ENCODE results near the gene PRLR. TPM values are rescaled to one million over a fixed set of nuclear protein-coding genes. Genes with fewer than 3 reads are reported as not detected.

Gene PRLR
- total RNA-seq, result 1 to 10 TPM in 2 of 4 donors, under 1 TPM in 2; 0.88 to 1.7 (median 1.3) TPM
- 0.20 TPM for polyA plus RNA-seq
- long read RNA-seq, donor 1, result 0 reads
- long read RNA-seq, donor 2, result 0 reads
- long read RNA-seq, donor 3, result 0 reads
- long read RNA-seq, donor 4, result 0 reads

DNA sequence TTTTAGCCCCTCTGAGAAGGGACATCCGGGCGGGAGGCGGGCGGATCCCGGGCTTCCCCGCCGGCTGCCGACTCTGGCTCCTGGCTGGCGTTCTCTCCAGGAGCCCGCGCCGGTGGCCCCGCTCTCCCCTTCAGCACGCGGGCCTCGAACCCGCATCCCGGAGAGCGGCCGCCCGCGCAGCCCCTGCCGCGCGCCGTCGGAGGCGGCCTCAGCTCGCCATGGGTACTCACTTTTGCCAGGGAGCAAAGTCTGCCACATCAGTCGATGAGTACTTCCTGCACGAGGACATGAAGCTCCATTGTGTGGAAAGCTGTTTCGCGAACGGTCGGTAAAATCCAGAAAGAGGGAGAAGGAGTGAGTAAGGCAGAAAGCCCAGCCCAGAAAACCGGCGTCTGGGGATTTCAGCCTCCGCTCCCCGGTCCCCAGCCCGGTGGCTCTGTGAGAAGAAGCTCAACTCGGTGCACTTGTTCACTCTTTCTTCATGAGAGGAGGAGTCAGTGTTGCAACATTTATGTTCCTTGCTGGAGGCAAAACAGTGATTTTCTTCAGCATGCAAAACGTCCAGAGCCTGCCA, at the start of gene PRLR:
TSS of gene PRLR (minus strand) at position 450 of the 574 bp plus-strand sequence. CDS start 140,867 bp downstream, outside the sequence.
- no peak within 1 kb of the TSS for H3K27ac ChIP-seq (ENCODE audit: low read length)
- peak within 1 kb of the TSS; percentile 48 for H3K4me3 ChIP-seq (ENCODE audit: low read length)
- ATAC-seq, result peak; percentile 75 to 76
- H3K4me1 ChIP-seq (ENCODE audit: control insufficient read depth, insufficient read depth, low read length), result no peaks in the 10 kb centered on the region
- peak; percentile 49 to 69 (median 58) for DNase-seq
- intact Hi-C loops (cut with DNase I), result no loop called here
- no peaks in the 10 kb centered on the region for H3K27me3 ChIP-seq (ENCODE audit: control insufficient read depth, insufficient read depth)
- under 1% methylated on average over 42 of the region's 42 CpGs for WGBS
- H3K9me3 ChIP-seq (ENCODE audit: control insufficient read depth, low read length), result no peaks in the 10 kb centered on the region

GRCh38 chr5:35274839-35275509, 44.7 kb upstream of the PRLR start:
- no peaks in the 10 kb centered on the region for H3K4me1 ChIP-seq (ENCODE audit: control insufficient read depth, insufficient read depth, low read length)
- DNase-seq, result no peak
- no peak overlapping the region for H3K4me3 ChIP-seq (ENCODE audit: low read length)
- H3K9me3 ChIP-seq (ENCODE audit: control insufficient read depth, low read length), result peaks cover 4% of the 10 kb centered on the region
- 27% methylated on average over 2 of the region's 2 CpGs for WGBS
- intact Hi-C loops (cut with DNase I), result no loop called here
- no peaks in the 10 kb centered on the region for H3K27me3 ChIP-seq (ENCODE audit: control insufficient read depth, insufficient read depth)
- no peak overlapping the region for H3K27ac ChIP-seq (ENCODE audit: low read length)
- ATAC-seq, result no peak

DNA sequence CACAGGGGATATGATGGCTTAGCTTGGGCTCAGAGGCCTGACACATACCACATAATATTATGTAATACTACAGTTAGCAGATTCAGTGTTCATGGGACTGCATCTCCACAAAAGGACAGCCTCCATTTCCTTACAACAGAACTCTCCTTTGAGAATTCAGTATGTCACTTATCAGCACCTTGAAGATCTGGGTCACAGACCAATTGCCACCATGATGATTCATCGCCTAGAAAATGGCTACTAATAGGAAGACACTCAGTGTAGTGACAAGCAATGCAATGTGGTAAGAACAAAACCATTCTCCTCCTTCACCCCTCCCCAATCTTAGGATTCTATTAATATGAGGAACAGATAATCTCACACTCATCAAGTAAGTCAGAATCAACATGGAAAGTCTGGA, 38.7 kb upstream of the PRLR start:
- H3K27ac ChIP-seq (ENCODE audit: low read length), result no peak overlapping the region
- H3K4me1 ChIP-seq (ENCODE audit: control insufficient read depth, insufficient read depth, low read length), result no peaks in the 10 kb centered on the region
- 92% methylated on average over 1 of the region's 1 CpG for WGBS
- intact Hi-C loops (cut with DNase I), result no loop called here
- no peak overlapping the region for H3K4me3 ChIP-seq (ENCODE audit: low read length)
- H3K9me3 ChIP-seq (ENCODE audit: control insufficient read depth, low read length), result no peaks in the 10 kb centered on the region
- H3K27me3 ChIP-seq (ENCODE audit: control insufficient read depth, insufficient read depth), result no peaks in the 10 kb centered on the region
- ATAC-seq, result no peak
- DNase-seq, result no peak

DNA sequence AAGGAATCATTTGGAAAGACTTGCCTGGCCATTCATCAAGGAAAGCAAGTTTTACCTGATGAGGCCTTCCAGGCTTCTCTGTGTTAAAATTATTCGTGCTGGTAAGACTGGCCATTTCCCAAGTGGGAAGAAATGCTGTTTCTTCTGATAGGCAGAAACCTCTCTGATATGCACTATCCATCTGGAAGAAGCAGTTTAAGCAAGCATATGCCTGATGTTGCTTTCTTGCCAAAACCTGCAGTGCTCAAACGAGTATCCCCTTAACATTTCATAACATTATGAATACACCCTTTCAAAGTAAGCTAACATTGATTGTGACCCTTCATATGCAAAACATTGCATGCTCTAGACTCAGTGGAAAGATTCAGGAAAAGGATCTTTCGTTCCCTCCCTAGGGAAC, 36.0 kb upstream of the PRLR start:
- DNase-seq, result no peak
- H3K9me3 ChIP-seq (ENCODE audit: control insufficient read depth, low read length), result no peaks in the 10 kb centered on the region
- H3K27me3 ChIP-seq (ENCODE audit: control insufficient read depth, insufficient read depth), result no peaks in the 10 kb centered on the region
- ATAC-seq, result no peak
- 38% methylated on average over 3 of the region's 3 CpGs for whole genome bisulfite sequencing
- intact Hi-C loops (cut with DNase I), result no loop called here
- no peaks in the 10 kb centered on the region for H3K4me1 ChIP-seq (ENCODE audit: control insufficient read depth, insufficient read depth, low read length)
- no peak overlapping the region for H3K4me3 ChIP-seq (ENCODE audit: low read length)
- H3K27ac ChIP-seq (ENCODE audit: low read length), result no peak overlapping the region

DNA sequence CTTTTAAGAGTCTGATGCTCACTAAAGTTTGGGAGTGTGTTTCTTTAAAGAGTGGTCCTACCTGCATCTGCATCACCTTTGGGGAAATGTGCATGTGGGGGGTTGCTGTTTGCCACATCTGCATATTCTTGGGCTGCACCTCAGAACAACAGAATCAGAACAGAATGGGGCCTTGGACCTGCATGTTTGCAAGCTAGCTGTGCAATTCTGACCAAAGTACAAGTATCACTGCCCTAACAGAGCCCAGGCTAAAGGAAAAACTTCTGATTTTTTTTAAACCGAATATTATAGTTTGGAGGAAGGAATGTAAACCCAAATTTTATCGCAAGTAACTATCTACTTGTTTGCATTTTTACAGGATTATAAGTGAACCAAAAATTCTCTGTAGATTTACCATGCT, 34.2 kb upstream of the PRLR start:
- Histone ChIP-seq H3K4me1 (ENCODE audit: control insufficient read depth, insufficient read depth, low read length) (no peaks in the 10 kb centered on the region), H3K9me3 (ENCODE audit: control insufficient read depth, low read length) (no peaks in the 10 kb centered on the region), H3K27me3 (ENCODE audit: control insufficient read depth, insufficient read depth) (no peaks in the 10 kb centered on the region), H3K4me3 (ENCODE audit: low read length) (no peak overlapping the region), H3K27ac (ENCODE audit: low read length) (no peak overlapping the region)
- WGBS, result 88% methylated on average over 2 of the region's 2 CpGs
- DNase-seq, result no peak
- no peak for ATAC-seq
- intact Hi-C loops (cut with DNase I), result no loop called here

- WGBS, result 70% methylated on average over 2 of the region's 2 CpGs
- Histone ChIP-seq H3K4me1 (ENCODE audit: control insufficient read depth, insufficient read depth, low read length) (no peaks in the 10 kb centered on the region), H3K9me3 (ENCODE audit: control insufficient read depth, low read length) (no peaks in the 10 kb centered on the region), H3K4me3 (ENCODE audit: low read length) (no peak overlapping the region), H3K27me3 (ENCODE audit: control insufficient read depth, insufficient read depth) (no peaks in the 10 kb centered on the region), H3K27ac (ENCODE audit: low read length) (no peak overlapping the region)
- no peak for DNase-seq
- no peak for ATAC-seq
- intact Hi-C loops (cut with DNase I), result no loop called here
These were observed 33.1 kb upstream of the PRLR start for GRCh38 chr5:35263266-35263877.

DNA sequence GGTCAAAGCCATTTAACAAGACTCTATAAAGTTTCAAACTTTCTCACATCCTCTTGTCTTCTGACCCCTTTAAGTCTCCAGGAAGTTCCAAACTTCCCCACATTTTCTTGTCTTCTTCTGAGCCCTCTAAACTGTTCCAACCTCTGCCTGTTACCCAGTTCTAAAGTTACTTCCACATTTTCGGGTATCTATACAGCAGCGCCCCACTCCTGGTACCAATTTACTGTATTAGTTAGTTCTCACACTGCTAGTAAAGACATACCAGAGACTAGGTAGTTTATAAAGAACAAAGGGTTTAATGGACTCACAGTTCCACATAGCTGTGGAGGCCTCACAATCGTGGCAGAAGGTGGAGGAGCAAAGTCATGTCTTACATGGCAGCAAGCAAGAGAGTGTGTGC, 23.3 kb upstream of the PRLR start:
- no peak for ATAC-seq
- whole genome bisulfite sequencing, result 89% methylated on average over 3 of the region's 3 CpGs
- DNase-seq, result no peak
- Histone ChIP-seq H3K4me1 (ENCODE audit: control insufficient read depth, insufficient read depth, low read length) (no peaks in the 10 kb centered on the region), H3K27ac (ENCODE audit: low read length) (no peak overlapping the region), H3K4me3 (ENCODE audit: low read length) (no peak overlapping the region), H3K9me3 (ENCODE audit: control insufficient read depth, low read length) (peaks cover 4% of the 10 kb centered on the region), H3K27me3 (ENCODE audit: control insufficient read depth, insufficient read depth) (no peaks in the 10 kb centered on the region)
- intact Hi-C loops (cut with DNase I), result no loop called here

GRCh38 chr5:35252963-35253362, 22.7 kb upstream of the PRLR start:
- Histone ChIP-seq H3K9me3 (ENCODE audit: control insufficient read depth, low read length) (peaks cover 4% of the 10 kb centered on the region), H3K27me3 (ENCODE audit: control insufficient read depth, insufficient read depth) (no peaks in the 10 kb centered on the region), H3K4me3 (ENCODE audit: low read length) (no peak overlapping the region), H3K27ac (ENCODE audit: low read length) (no peak overlapping the region), H3K4me1 (ENCODE audit: control insufficient read depth, insufficient read depth, low read length) (no peaks in the 10 kb centered on the region)
- DNase-seq, result no peak
- no peak for ATAC-seq
- WGBS, result 85% methylated on average over 2 of the region's 2 CpGs
- intact Hi-C loops (cut with DNase I), result no loop called here

- no peak overlapping the region for H3K27ac ChIP-seq (ENCODE audit: low read length)
- intact Hi-C loops (cut with DNase I), result no loop called here
- peaks cover 3% of the 10 kb centered on the region for H3K9me3 ChIP-seq (ENCODE audit: control insufficient read depth, low read length)
- no peaks in the 10 kb centered on the region for H3K27me3 ChIP-seq (ENCODE audit: control insufficient read depth, insufficient read depth)
- H3K4me1 ChIP-seq (ENCODE audit: control insufficient read depth, insufficient read depth, low read length), result peaks cover 2% of the 10 kb centered on the region
- DNase-seq (no peak), ATAC-seq (peak in 1 of 2 donors; percentile 34)
- WGBS, result 80% methylated on average over 5 of the region's 5 CpGs
- peak overlapping the region; percentile 45 for H3K4me3 ChIP-seq (ENCODE audit: low read length)
These were observed 18.8 kb upstream of the PRLR start for GRCh38 chr5:35248843-35249780.

DNA sequence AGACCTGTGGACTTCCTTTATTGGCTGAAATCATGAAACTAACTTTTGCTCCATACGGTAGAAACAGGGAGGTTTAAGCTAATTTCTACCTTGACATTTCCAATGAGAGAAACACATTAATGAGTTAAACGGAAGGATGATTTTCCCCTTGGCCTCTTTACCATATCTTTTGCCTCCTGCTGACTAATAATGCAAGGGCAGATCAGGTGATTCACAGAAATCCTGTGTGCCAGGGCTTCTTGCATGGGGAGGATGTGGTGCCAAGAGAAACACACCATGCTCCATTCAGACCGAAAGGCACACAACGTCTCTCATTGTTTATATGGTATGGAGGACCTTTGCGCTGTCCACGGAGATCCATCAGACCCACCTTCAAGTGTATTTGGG, 17.4 kb upstream of the PRLR start:
- H3K4me1 ChIP-seq (ENCODE audit: control insufficient read depth, insufficient read depth, low read length), result peaks cover 2% of the 10 kb centered on the region
- no peaks in the 10 kb centered on the region for H3K9me3 ChIP-seq (ENCODE audit: control insufficient read depth, low read length)
- intact Hi-C loops (cut with DNase I), result no loop called here
- H3K27ac ChIP-seq (ENCODE audit: low read length), result no peak overlapping the region
- DNase-seq, result no peak
- H3K27me3 ChIP-seq (ENCODE audit: control insufficient read depth, insufficient read depth), result no peaks in the 10 kb centered on the region
- 63% methylated on average over 6 of the region's 6 CpGs for WGBS
- ATAC-seq, result peak; percentile 56 to 63
- H3K4me3 ChIP-seq (ENCODE audit: low read length), result no peak overlapping the region

Data from right cardiac atrium (tissue), 5 donors.